ENCODE data around the gene ZBTB17.

Gene ZBTB17

GRCh38 chr1:15994081-15994480 lies 18.2 kb upstream of the ZBTB17 start:
- no peak for TF ChIP-seq TCF12 (IDR thresholded peaks at IDR 0.05; ENCODE audit: low read depth)
- TF ChIP-seq TEAD4 (IDR thresholded peaks at IDR 0.05), result no peak
- TF ChIP-seq CEBPB (IDR thresholded peaks at IDR 0.05), result no peak

- no peak for TF ChIP-seq RAD21 (IDR thresholded peaks at IDR 0.05; ENCODE audit: low read depth)
These were observed 17.8 kb upstream of the ZBTB17 start for GRCh38 chr1:15993666-15994065.

GRCh38 chr1:15992582-15993500 lies 16.9 kb upstream of the ZBTB17 start:
- TF ChIP-seq ZBTB7A (IDR thresholded peaks at IDR 0.05; ENCODE audit: low read depth) (no peak), FOXM1 (IDR thresholded peaks at IDR 0.05; ENCODE audit: borderline replicate concordance, low read depth) (no peak), REST (IDR thresholded peaks at IDR 0.05; ENCODE audit: low read depth) (no peak), NFIC (IDR thresholded peaks at IDR 0.05) (no peak), CEBPB (IDR thresholded peaks at IDR 0.05) (no peak), EGR1 (IDR thresholded peaks at IDR 0.05) (no peak), RAD21 (IDR thresholded peaks at IDR 0.05; ENCODE audit: low read depth) (no peak)

DNA sequence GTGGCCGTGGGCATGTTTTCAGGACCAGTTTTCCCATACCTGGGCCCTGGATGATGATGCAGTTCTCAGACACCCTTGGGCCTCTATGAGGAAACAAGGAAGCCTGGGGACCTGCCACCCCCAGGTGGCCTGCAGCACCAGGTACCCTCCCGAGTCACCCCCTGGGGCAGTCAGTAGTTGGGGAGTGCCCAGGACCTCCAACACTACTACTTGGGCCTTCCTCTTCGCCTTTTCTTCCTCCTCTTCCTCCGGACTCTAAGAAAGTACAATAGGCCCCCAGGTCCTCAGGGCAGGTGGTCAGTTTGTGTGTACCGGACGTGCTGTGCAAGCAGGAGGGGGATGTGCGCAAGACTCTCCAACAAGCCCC lies 16.3 kb upstream of the ZBTB17 start:
- TF ChIP-seq TCF12 (IDR thresholded peaks at IDR 0.05; ENCODE audit: low read depth) (no peak), TAF1 (IDR thresholded peaks at IDR 0.05; ENCODE audit: low read depth) (no peak), EGR1 (IDR thresholded peaks at IDR 0.05) (no peak), FOXM1 (IDR thresholded peaks at IDR 0.05; ENCODE audit: borderline replicate concordance, low read depth) (no peak), CEBPB (IDR thresholded peaks at IDR 0.05) (no peak), USF1 (IDR thresholded peaks at IDR 0.05) (no peak), MAX (IDR thresholded peaks at IDR 0.05) (no peak), TEAD4 (IDR thresholded peaks at IDR 0.05) (no peak), ZBTB7A (IDR thresholded peaks at IDR 0.05; ENCODE audit: low read depth) (no peak), RAD21 (IDR thresholded peaks at IDR 0.05; ENCODE audit: low read depth) (no peak), NFIC (IDR thresholded peaks at IDR 0.05) (no peak), REST (IDR thresholded peaks at IDR 0.05; ENCODE audit: low read depth) (no peak)

DNA sequence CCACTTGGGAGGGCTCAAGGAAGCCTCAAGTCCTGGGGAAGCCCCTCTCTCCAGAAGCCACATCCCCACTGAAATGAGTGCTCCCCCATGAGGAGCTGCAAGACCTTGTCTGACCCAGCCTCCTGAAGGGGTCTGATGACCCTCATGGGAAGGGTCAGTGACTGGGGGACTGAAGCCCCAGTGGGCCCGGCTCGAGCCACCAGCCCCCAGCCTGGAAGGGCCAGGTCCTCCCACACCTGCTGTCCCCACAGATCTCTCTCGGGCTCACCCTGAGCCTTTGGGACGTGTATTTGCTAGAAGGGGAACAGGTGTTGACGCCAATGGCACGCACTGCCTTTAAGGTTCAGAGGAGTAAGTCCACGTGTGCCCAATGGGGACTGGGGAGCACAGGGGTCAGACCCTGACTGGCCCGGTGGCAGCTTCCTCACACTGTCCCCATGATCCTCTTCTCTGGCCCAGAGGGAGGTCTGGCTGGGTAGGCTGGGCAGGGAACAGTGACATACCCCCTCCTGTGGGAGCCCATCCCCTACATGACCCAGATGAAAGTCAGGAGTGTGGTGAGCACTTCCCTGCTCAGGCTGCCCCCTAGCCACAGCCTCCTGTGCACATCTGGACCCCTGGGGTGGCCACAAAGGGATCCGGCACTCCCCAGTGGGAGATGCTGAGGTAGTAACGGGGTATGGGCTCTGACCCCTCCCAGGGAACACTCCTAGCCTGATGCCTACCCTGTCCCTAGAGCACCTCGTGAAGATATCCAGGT lies 15.7 kb upstream of the ZBTB17 start:
- no peak for TF ChIP-seq REST (IDR thresholded peaks at IDR 0.05; ENCODE audit: low read depth)
- no peak for TF ChIP-seq USF1 (IDR thresholded peaks at IDR 0.05)
- no peak for TF ChIP-seq EP300 (IDR thresholded peaks at IDR 0.05; ENCODE audit: borderline replicate concordance)
- TF ChIP-seq RAD21 (IDR thresholded peaks at IDR 0.05; ENCODE audit: low read depth), result no peak
- no peak for TF ChIP-seq CEBPB (IDR thresholded peaks at IDR 0.05)
- TF ChIP-seq TEAD4 (IDR thresholded peaks at IDR 0.05), result no peak
- TF ChIP-seq TCF12 (IDR thresholded peaks at IDR 0.05; ENCODE audit: low read depth), result no peak
- TF ChIP-seq MAX (IDR thresholded peaks at IDR 0.05), result no peak
- TF ChIP-seq EGR1 (IDR thresholded peaks at IDR 0.05), result no peak
- no peak for TF ChIP-seq NFIC (IDR thresholded peaks at IDR 0.05)
- no peak for TF ChIP-seq YY1 (IDR thresholded peaks at IDR 0.05; ENCODE audit: low read depth)
- TF ChIP-seq CREB1 (IDR thresholded peaks at IDR 0.05; ENCODE audit: low read depth), result no peak
- no peak for TF ChIP-seq ZBTB7A (IDR thresholded peaks at IDR 0.05; ENCODE audit: low read depth)
- TF ChIP-seq TAF1 (IDR thresholded peaks at IDR 0.05; ENCODE audit: low read depth), result no peak
- TF ChIP-seq FOXM1 (IDR thresholded peaks at IDR 0.05; ENCODE audit: borderline replicate concordance, low read depth), result no peak

All from Ishikawa (cell line).